GM12865 (cell line): ENCODE data around the gene FRMD6.

ENCODE experiments used
- DNase-seq: peaks from one replicate; pipeline ENCODE4 v3.0.0; 2010; ENCODE audit warnings: low read depth
- H3K4me3 ChIP-seq: 2 replicates; pipeline ENCODE4 v1.5.1; 2011; ENCODE audit warnings: mild to moderate bottlenecking, low read depth, low read length, control low read depth
- TF ChIP-seq, protein P1 (sequence below): IDR thresholded peaks from 2 replicates; pipeline ENCODE4 v1.5.1; 2011; ENCODE audit warnings: low read length, control low read depth, low read depth, inconsistent platforms; ENCODE audit not compliant: insufficient read depth; ENCODE audit errors: missing control alignments

FRMD6 gene

GRCh38 chr14:51660741-51661140 is 9.0 kb downstream of the FRMD6 start:
- TF ChIP-seq, protein P1, sequence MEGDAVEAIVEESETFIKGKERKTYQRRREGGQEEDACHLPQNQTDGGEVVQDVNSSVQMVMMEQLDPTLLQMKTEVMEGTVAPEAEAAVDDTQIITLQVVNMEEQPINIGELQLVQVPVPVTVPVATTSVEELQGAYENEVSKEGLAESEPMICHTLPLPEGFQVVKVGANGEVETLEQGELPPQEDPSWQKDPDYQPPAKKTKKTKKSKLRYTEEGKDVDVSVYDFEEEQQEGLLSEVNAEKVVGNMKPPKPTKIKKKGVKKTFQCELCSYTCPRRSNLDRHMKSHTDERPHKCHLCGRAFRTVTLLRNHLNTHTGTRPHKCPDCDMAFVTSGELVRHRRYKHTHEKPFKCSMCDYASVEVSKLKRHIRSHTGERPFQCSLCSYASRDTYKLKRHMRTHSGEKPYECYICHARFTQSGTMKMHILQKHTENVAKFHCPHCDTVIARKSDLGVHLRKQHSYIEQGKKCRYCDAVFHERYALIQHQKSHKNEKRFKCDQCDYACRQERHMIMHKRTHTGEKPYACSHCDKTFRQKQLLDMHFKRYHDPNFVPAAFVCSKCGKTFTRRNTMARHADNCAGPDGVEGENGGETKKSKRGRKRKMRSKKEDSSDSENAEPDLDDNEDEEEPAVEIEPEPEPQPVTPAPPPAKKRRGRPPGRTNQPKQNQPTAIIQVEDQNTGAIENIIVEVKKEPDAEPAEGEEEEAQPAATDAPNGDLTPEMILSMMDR = no peak
- DNase-seq = no peak
- no peak overlapping the region for H3K4me3 ChIP-seq

DNA sequence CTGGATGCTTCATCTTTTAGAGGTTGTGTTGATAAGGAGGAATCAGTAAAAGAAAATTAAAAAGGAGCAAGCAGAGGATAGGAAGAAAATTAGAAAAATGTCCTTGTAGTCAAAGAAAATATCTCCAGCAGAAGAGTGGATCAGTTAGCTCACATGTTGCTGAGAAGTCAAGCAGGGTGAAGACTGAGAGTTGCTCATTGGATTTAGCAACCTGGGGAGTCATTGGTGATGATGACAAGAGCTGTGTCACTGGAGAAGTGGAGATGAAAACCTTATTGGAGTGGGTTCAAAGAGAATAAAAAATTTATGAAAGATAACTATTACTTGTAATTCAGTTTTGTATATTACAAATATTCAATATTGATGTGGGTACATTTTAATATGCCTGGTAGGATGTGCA is 9.8 kb downstream of the FRMD6 start:
- TF ChIP-seq, protein P1 = no peak
- no peak for DNase-seq
- H3K4me3 ChIP-seq = no peak overlapping the region

DNA sequence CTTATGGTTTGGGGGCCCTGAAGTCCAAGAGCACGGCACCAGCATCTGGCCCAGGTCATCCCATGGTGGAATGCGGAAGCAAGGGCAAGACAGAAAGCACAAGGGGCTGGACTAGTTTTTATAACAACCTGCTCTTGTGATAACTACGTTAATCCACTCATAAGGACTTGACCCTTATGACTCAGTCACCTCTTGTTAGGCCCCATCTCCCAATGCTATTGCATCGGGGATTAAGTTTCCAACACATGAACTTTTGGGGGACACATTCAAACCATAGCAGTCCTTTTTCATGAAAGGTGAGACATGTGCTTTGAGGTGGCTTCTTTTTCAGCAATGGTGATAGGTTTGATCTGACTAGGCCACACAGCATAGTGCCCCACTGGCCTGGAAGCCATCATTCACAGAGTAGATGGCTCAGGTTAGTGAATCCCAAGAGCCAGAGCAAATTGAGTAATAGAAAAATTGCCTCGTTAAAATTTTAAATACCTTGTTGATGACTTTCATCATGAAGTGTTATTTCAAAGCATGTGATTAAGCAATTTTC is 12.1 kb downstream of the FRMD6 start:
- TF ChIP-seq, protein P1 = no peak
- H3K4me3 ChIP-seq = no peak overlapping the region
- DNase-seq = no peak

DNA sequence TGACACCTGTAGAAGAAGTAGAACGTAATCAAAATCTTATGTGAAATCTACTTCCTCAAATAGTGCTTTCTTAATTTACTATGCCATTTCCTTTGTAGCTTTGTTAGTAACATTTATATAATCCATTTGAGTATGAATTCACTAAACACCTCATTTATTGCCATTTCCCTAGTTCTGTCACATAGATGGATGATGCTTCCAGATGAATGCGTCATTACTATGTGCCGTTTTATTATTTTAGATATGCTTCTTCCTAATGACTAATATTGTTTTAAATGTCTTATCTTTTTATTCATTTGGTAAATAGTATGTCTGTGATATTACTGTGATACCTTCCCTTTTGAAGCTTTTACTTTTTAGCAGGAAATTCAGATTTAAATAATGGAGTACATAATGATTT is 14.4 kb downstream of the FRMD6 start:
- H3K4me3 ChIP-seq = no peak overlapping the region
- DNase-seq = no peak
- TF ChIP-seq, protein P1 = no peak

GRCh38 chr14:51666826-51667225 is 15.1 kb downstream of the FRMD6 start:
- H3K4me3 ChIP-seq = no peak overlapping the region
- TF ChIP-seq, protein P1 = no peak
- DNase-seq = no peak

GRCh38 chr14:51668870-51669269 is 17.2 kb downstream of the FRMD6 start:
- no peak overlapping the region for H3K4me3 ChIP-seq
- TF ChIP-seq, protein P1 = no peak
- no peak for DNase-seq

DNA sequence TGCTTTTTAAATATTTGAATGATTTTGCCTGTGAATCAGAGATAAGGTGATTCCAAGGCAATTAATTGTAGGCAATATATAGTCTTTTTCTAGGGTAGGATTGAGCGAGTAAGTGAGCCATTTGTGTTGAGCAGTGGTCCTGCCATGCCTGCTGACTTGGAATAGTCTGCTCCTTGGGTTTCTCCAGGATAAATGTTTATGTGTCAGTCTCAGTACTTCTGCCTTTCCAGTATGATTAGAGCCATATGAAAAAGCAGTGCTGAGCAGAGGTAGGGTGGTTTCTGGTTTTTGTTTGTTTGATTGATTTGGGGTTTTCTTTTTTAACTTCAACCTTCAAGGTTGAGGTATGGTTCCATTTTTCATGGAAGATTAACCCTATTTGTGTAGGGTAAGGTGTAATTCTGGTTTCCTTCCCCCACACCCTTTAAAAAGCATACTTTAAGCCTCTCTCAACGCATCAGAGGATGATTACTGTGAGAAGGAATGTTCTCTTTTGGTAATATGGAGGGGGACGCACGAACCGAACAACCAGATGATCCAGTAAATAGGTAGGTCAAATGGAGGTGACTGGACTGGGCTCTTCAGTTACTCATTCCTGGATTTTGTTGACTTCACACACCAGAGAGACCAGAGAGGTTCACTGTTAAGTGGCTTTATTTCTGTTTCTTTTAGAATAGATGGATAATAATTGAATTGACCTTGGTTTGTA is 22.7 kb downstream of the FRMD6 start:
- TF ChIP-seq, protein P1 = no peak
- H3K4me3 ChIP-seq = no peak overlapping the region
- DNase-seq = no peak
